HG02840 (cell line): ENCODE data around the gene NFS1.
"Not testable (repeated sequence)": the region's sequence is repeated elsewhere in the genome, so short reads cannot be mapped to it uniquely, and the experiment has no call there.

Experiments used
- ATAC-seq: cut with Tn5 transposase; IDR thresholded peaks from one replicate; pipeline ENCODE4 v1.9.1; 2021; ENCODE audit warnings: mild to moderate bottlenecking, moderate library complexity, moderate number of reproducible peaks; ENCODE audit not compliant: unreplicated experiment, low FRiP score

Gene NFS1

GRCh38 chr20:35685368-35685767 lies 13.8 kb downstream of the NFS1 start:
- ATAC-seq, result not testable (repeated sequence)

DNA sequence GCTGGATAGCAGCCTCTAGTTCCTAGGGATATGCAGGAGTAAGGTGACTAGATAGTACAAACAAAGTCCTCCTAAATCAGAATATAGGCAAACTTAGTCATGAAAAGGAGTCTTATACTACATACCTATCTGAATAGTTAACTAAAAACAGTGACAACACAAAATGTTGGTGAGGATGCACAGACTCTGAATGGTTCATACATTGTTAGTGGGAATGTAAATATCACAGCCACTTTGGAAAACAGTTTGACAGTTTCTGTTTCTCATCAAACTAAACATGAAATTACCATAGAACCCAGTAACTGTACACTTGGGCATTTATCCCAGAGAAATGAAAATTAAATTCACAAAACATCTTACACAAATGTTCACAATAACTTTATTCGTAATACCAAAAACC lies 17.2 kb downstream of the NFS1 start:
- ATAC-seq, result no peak

GRCh38 chr20:35680452-35681183 lies 18.5 kb downstream of the NFS1 start:
- no peak for ATAC-seq

- ATAC-seq, result no peak
These were observed 24.2 kb downstream of the NFS1 start for GRCh38 chr20:35674921-35675320.

- no peak for ATAC-seq
These were observed 25.3 kb downstream of the NFS1 start for GRCh38 chr20:35673884-35674283.

DNA sequence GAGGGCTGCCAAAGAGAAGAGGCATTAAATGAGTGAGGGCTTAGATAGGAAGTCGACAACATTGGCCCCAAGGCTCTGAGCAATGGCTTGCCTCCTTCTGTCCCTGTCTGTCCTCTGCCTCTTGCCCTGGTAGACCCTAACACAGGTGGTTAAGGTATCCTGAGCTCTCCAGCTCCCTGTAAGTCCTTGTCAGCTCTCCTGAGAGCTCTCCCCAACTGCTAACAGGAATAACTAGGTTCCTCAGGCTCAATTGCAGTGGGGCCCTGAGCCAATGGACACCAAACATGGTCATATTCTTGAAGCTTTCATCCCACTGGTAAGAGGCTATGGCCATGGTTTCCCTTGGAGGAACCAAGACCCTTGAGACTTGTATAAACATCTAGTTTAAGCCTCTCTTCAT lies 29.5 kb downstream of the NFS1 start:
- no peak for ATAC-seq

DNA sequence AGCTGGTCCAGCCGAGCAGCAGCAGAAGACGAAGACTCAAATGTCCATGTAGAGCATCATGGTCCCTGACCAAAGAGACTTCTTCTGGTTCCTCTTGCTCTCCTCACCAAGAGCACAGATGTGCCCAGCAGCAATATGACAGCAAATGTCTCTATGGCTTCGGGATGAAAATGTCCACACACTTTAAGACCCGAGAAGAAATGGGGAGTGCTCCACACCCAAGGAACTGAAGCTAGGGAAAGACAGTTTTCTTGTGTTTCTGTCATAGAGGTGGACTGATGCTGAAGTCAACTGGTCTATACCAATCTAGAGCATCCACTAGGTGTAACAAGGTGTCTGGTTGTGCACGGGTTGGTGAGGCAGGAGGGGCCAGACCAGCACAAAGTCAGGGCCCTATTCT lies 29.9 kb downstream of the NFS1 start:
- no peak for ATAC-seq

GRCh38 chr20:35665949-35666288 lies 33.2 kb downstream of the NFS1 start:
- ATAC-seq, result no peak

GRCh38 chr20:35664466-35665206 lies 34.5 kb downstream of the NFS1 start, which contains the start of the genes CPNE1 and RBM12:
TSS of gene CPNE1 (minus strand) at chr20:35664900. CDS start at chr20:35632923, 31,977 bp downstream.
TSS of gene RBM12 (minus strand) at chr20:35664900. CDS start at chr20:35655322, 9,578 bp downstream.
- ATAC-seq, result peak; percentile 67

DNA sequence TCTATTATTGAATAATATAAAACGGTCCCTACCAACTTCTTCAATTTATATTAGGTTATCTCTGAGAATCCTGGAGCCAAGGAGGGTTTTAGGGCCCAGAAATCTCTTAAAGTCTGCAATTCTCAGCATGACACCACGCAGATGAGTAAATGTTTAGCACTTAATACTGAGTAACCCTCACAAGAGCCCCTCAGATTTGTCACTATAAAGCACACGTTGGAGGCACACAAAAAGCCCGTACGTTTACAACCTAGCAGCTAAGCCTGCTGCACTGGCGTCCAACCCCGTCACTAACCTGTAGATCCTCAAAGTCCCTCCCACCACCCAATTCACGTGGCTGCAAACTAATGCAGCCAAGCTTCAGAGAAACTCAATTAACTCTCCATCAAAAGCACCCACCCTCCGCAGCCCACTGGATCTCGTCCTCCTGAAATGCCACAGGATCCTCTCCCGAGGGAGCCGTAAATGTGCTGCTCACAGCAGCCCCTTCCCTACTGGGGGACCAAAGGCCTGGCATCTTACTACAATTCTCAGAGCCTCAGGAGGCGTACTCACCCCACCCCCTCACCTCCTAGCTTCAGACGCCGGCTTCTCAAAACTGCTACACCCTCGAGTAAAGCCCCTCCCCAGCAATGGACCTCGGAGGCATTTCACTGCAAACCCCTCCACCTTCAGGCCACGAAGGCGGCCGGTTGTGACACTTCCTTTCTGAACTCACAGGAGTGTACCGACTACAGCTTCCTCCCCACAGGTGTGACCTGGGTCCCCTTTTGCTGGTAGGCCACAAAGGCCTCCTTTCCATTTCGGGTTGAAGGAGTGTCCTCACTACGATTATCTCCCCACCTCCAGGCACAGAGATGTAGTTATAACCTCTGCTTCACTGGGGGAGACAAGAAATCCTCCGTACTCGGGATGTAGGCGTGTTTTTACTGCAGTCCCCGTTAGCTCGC lies 35.4 kb downstream of the NFS1 start:
- peak; percentile 21 for ATAC-seq

DNA sequence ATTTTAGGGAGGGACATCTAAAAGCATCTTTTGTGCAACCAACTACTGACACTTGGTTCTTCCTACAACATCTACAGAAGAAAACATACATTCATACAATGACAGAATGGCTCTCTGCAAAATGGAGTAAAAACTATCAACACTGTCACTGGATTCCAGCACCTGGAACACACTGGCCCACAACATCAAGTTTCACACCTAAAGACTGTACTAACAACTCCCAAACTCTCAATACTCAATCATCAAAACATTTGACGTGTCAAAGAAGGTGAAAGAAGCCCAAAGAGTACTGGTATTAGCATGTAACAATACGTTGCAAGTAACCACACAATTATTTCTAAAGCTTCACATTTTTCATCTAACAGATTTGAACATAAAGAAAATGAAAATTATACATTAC lies 36.6 kb downstream of the NFS1 start:
- no peak for ATAC-seq

DNA sequence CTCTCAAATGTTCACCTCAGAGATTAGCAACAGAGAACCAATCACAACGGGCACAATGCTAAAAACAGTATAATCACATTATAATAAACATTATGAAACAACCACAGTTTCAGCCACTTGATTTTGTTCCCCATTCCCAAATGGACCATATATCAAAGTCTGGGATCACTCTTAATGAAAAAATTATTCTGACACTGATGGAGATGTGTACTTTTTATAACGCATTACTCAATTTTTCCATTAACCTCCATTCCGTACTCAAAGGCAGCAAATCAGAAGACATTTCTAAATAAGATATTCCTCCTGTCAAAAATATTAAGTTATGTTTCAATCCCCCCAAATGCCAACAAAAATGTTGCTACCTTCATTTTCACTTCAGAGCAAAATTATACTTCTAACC lies 37.2 kb downstream of the NFS1 start:
- ATAC-seq, result no peak

GRCh38 chr20:35661053-35661452 lies 38.1 kb downstream of the NFS1 start:
- ATAC-seq, result no peak

GRCh38 chr20:35660122-35660937 lies 38.8 kb downstream of the NFS1 start:
- ATAC-seq, result no peak

DNA sequence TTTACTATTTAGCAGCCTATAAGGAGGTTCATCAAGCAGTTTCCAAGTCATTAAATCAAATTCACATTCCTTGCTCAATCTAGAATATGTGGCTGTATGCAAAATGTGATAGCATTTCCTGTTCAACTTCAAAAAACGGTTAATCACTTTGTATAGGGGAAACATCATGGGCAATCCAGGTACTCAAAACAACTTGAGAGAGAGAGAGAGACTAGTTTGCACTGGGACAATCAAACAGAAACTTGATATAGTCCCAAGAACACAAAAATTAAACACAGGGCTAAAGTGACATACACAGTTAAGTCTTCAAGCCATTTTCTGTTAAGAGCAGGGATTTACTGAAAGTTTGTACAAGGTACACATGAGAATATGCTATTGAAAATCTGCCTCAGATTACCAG lies 41.9 kb downstream of the NFS1 start:
- ATAC-seq, result no peak

- no peak for ATAC-seq
These were observed 44.7 kb downstream of the NFS1 start for GRCh38 chr20:35654415-35654814.

DNA sequence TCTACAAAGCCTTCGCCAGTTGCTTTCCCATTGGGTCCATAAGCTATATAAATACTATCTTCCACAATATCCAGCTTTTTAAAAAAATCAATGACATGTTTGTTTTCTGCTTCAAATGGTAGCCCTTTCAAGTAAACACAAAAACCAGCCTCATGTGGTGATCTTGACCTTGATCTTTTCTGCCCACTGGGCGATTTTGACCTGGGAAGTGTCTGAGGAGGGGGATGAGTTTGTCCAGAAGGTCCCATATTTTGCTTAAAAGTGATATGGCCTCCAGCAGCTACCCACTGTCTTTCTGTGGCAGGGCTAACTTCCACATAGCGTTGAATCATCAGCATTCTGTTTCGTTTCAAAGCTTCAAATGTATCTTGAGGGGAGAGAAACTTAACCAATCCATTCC lies 45.3 kb downstream of the NFS1 start:
- ATAC-seq, result no peak

GRCh38 chr20:35653430-35653734 lies 45.8 kb downstream of the NFS1 start:
- no peak for ATAC-seq

- ATAC-seq, result no peak
These were observed 46.3 kb downstream of the NFS1 start for GRCh38 chr20:35652641-35653429.
